PC-9 (cell line): ENCODE data around the gene KLHL1.

Experiments
- CTCF ChIP-seq: fragments of 200-600 bp; sonication (generic); conservative IDR thresholded peaks from 2 replicates; pipeline ENCODE4 v1.6.1; 2017; ENCODE audit warnings: mixed run types, antibody characterized with exemption, mild to moderate bottlenecking, moderate library complexity
- EZH2 ChIP-seq: fragments of 200-600 bp; sonication (generic); IDR thresholded peaks from 2 replicates; pipeline ENCODE4 v1.8.0; 2017; ENCODE audit warnings: antibody characterized with exemption, low read depth

GRCh38 chr13:69856331-69856730 lies 251.9 kb downstream of the KLHL1 start:
- TF ChIP-seq CTCF: no peak
- TF ChIP-seq EZH2: no peak
